ENCODE data around the gene ADAM22.

Gene ADAM22

GRCh38 chr7:88015309-88015708 is 81.3 kb downstream of the ADAM22 start:
- TF ChIP-seq MYC (IDR thresholded peaks at IDR 0.05; ENCODE audit: low read depth, low read length) (no peak), CTCF (IDR thresholded peaks at IDR 0.05; ENCODE audit: low read depth, low read length) (no peak), POLR2A (IDR thresholded peaks at IDR 0.05; ENCODE audit: extremely low read depth, insufficient read length) (no peak)
- TF ChIP-seq, protein P1, sequence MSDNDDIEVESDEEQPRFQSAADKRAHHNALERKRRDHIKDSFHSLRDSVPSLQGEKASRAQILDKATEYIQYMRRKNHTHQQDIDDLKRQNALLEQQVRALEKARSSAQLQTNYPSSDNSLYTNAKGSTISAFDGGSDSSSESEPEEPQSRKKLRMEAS (IDR thresholded peaks at IDR 0.05; ENCODE audit: low read depth, low read length), result no peak
- no peak overlapping the region for H3K4me3 ChIP-seq (ENCODE audit: low read depth, low read length)
- DNase-seq (ENCODE audit: low read depth), result no peak

DNA sequence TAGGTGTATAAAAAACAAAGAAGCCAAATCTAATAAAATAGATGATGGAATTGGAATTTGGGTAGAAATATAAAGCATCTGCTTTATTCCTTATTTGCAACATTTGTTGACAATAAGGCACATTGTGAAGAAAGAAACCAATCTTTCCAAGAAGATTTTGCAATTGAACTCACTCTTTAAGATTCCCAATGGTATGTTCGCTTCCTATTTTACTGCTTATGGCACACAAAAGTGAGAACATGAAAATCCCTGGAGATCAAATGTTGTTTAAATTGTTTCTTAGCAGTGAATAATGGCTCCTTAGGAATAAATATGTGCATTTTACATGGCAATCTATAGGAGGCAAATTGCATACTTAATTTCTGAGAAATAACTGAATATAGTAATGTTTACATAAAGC is 84.5 kb downstream of the ADAM22 start:
- H3K4me3 ChIP-seq (ENCODE audit: low read depth, low read length), result no peak overlapping the region
- no peak for DNase-seq (ENCODE audit: low read depth)
- TF ChIP-seq POLR2A (IDR thresholded peaks at IDR 0.05; ENCODE audit: extremely low read depth, insufficient read length), result no peak
- TF ChIP-seq CTCF (IDR thresholded peaks at IDR 0.05; ENCODE audit: low read depth, low read length), result no peak
- TF ChIP-seq, protein P1 (IDR thresholded peaks at IDR 0.05; ENCODE audit: low read depth, low read length), result no peak
- no peak for TF ChIP-seq MYC (IDR thresholded peaks at IDR 0.05; ENCODE audit: low read depth, low read length)

GRCh38 chr7:88020953-88021665 is 87.1 kb downstream of the ADAM22 start:
- no peak for DNase-seq (ENCODE audit: low read depth)
- no peak overlapping the region for H3K4me3 ChIP-seq (ENCODE audit: low read depth, low read length)
- TF ChIP-seq POLR2A (IDR thresholded peaks at IDR 0.05; ENCODE audit: extremely low read depth, insufficient read length), result no peak
- TF ChIP-seq CTCF (IDR thresholded peaks at IDR 0.05; ENCODE audit: low read depth, low read length), result no peak
- TF ChIP-seq, protein P1 (IDR thresholded peaks at IDR 0.05; ENCODE audit: low read depth, low read length), result no peak
- TF ChIP-seq MYC (IDR thresholded peaks at IDR 0.05; ENCODE audit: low read depth, low read length), result no peak

- no peak for TF ChIP-seq CTCF (IDR thresholded peaks at IDR 0.05; ENCODE audit: low read depth, low read length)
- TF ChIP-seq MYC (IDR thresholded peaks at IDR 0.05; ENCODE audit: low read depth, low read length), result no peak
- TF ChIP-seq, protein P1 (IDR thresholded peaks at IDR 0.05; ENCODE audit: low read depth, low read length), result no peak
- TF ChIP-seq POLR2A (IDR thresholded peaks at IDR 0.05; ENCODE audit: extremely low read depth, insufficient read length), result no peak
- DNase-seq (ENCODE audit: low read depth), result no peak
- no peak overlapping the region for H3K4me3 ChIP-seq (ENCODE audit: low read depth, low read length)
Measured at GRCh38 chr7:88027724-88028123, 93.7 kb downstream of the ADAM22 start.

GRCh38 chr7:88034083-88034695 is 100.1 kb downstream of the ADAM22 start:
- H3K4me3 ChIP-seq (ENCODE audit: low read depth, low read length), result no peak overlapping the region
- no peak for TF ChIP-seq CTCF (IDR thresholded peaks at IDR 0.05; ENCODE audit: low read depth, low read length)
- no peak for TF ChIP-seq POLR2A (IDR thresholded peaks at IDR 0.05; ENCODE audit: extremely low read depth, insufficient read length)
- no peak for TF ChIP-seq MYC (IDR thresholded peaks at IDR 0.05; ENCODE audit: low read depth, low read length)
- TF ChIP-seq, protein P1 (IDR thresholded peaks at IDR 0.05; ENCODE audit: low read depth, low read length), result no peak

More at GRCh38 chr7:88034083-88034695, 100.1 kb downstream of the ADAM22 start:
- DNase-seq (ENCODE audit: low read depth), result no peak

Data from NB4 (cell line).